OCI-LY7 (cell line): ENCODE results near the gene FGF11. TPM values are rescaled to one million over a fixed set of nuclear protein-coding genes. Genes with fewer than 3 reads are reported as not detected.

ENCODE experiments used
- BruUV-seq: library from RNA; stranded (reverse); fragments of 400-500 nt; replicated peaks from 2 replicates; lab custom pipeline; 2021; lab: Mats Ljungman, UMichigan
- CTCF ChIA-PET: fragments of 300-600 bp; sonication (Branson Sonifier 250); formaldehyde crosslinking; loops from one replicate; lab custom pipeline; 2022; ENCODE audit warnings: antibody characterized with exemption; ENCODE audit not compliant: unreplicated experiment; lab: Charles Lee
- POLR2A ChIA-PET: fragments of 300-600 bp; sonication (Branson Sonifier 250); formaldehyde crosslinking; loops from one replicate; lab custom pipeline; 2022; ENCODE audit warnings: antibody characterized with exemption; lab: Charles Lee
- DNase-seq: peaks from one replicate; pipeline ENCODE4 v3.0.0-alpha.2; 2015; ENCODE audit warnings: low spot score
- H2AFZ ChIP-seq: fragments of 200-600 bp; sonication (generic), shearing (Covaris generic); 2 replicates; pipeline ENCODE4 v1.6.1; 2014; ENCODE audit warnings: mild to moderate bottlenecking, antibody characterized with exemption, low read length, moderate library complexity
- H3K27ac ChIP-seq: fragments of 200-600 bp; sonication (generic); 2 replicates; pipeline ENCODE4 v1.5.1; 2014; ENCODE audit warnings: mixed run types, low read depth, mild to moderate bottlenecking, moderate library complexity, low read length, inconsistent platforms; ENCODE audit not compliant: poor library complexity, severe bottlenecking
- H3K36me3 ChIP-seq: fragments of 200-600 bp; sonication (generic); 2 replicates; pipeline ENCODE4 v1.6.1; 2014; ENCODE audit warnings: mild to moderate bottlenecking, antibody characterized with exemption, low read length, moderate library complexity, mixed read lengths; ENCODE audit not compliant: insufficient read depth
- H3K4me1 ChIP-seq: fragments of 200-600 bp; sonication (generic); 2 replicates; pipeline ENCODE4 v1.5.1; 2014; ENCODE audit warnings: mild to moderate bottlenecking, low read length; ENCODE audit not compliant: insufficient read depth, poor library complexity, severe bottlenecking
- H3K4me2 ChIP-seq: fragments of 200-600 bp; sonication (generic); 2 replicates; pipeline ENCODE4 v1.6.1; 2014; ENCODE audit warnings: mild to moderate bottlenecking, low read length
- H3K4me3 ChIP-seq: fragments of 200-600 bp; sonication (generic); 2 replicates; pipeline ENCODE4 v1.5.1; 2014; ENCODE audit warnings: mild to moderate bottlenecking, low read depth, low read length; ENCODE audit not compliant: poor library complexity, severe bottlenecking
- H3K79me2 ChIP-seq: fragments of 200-600 bp; sonication (generic); 2 replicates; pipeline ENCODE4 v1.6.1; 2016; ENCODE audit warnings: low read depth, mild to moderate bottlenecking, low read length, moderate library complexity, mixed read lengths; ENCODE audit not compliant: insufficient read depth
- H3K9me2 ChIP-seq: fragments of 200-600 bp; sonication (generic); 2 replicates; pipeline ENCODE4 v1.6.1; 2016; ENCODE audit warnings: mild to moderate bottlenecking, low read length, mixed read lengths; ENCODE audit not compliant: insufficient read depth
- H3K9me3 ChIP-seq: fragments of 200-600 bp; sonication (generic); 2 replicates; pipeline ENCODE4 v1.6.1; 2014; ENCODE audit warnings: mild to moderate bottlenecking, mixed run types, low read length, mixed read lengths
- H4K20me1 ChIP-seq: fragments of 200-600 bp; sonication (generic); 2 replicates; pipeline ENCODE4 v1.6.1; 2014; ENCODE audit warnings: mild to moderate bottlenecking, antibody characterized with exemption, low read length, moderate library complexity, mixed read lengths; ENCODE audit not compliant: insufficient read depth
- EZH2phosphoT487 ChIP-seq: fragments of 200-600 bp; sonication (generic); IDR thresholded peaks from 2 replicates; pipeline ENCODE4 v1.6.1; 2018; ENCODE audit warnings: low read depth, borderline replicate concordance, mild to moderate bottlenecking, mixed run types, antibody characterized with exemption, low read length, moderate library complexity, mixed read lengths
- intact Hi-C: fragments of 100-400 bp; cut with micrococcal nuclease; formaldehyde crosslinking; loops from one replicate; pipeline ENCODE4 v1.10.0; 2022; ENCODE audit not compliant: unreplicated experiment
- total RNA-seq, 2 experiments: library from RNA; depleted of rRNA in 1 of 2; stranded (reverse); fragments of >200 nt in 1 of 2; shearing (Covaris generic) in 1 of 2; gene quantifications; 2 replicates each; pipeline ENCODE4 v1.2.3, GENCODE V29; 2014 to 2022
- TF ChIP-seq, protein P1 (sequence below): fragments of 200-600 bp; sonication (generic); conservative IDR thresholded peaks from 2 replicates; pipeline ENCODE4 v1.5.1; 2014; ENCODE audit warnings: mild to moderate bottlenecking, antibody characterized with exemption, low read length, moderate library complexity, mixed read lengths

FGF11 gene
- total RNA-seq, 2 experiments from 2014 or later = 1.3 to 11.0 TPM

DNA sequence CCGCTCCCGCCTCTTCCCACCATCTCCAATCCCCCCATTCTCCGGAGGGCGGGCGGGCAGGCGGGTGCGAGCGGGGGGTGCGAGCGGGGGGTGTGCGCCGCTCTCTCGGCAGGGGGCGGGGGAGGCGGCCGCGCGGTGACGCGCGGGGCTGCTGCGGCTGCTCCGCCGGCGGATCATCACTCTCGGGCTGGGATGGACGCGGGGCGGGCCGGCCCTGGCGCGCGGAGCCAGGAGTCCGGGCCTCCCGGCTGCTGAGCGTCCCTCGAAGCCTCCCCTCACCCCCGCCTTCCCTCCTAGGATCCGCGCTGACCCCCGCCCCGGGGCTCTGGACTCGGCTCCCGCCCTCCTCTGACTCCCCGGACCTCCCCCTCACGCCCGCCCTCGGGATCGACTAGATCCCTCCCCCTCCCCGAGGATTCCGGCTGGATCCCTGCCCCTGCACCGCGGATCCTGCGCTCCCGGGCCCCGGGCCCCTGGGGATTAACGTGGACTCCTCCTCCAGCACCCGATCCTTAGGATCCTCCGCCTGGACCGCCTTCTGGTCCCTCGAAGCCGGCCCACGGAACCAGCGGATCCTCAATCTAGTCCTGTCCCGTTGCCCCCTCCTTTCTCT is 34.5 kb upstream of the FGF11 start:
- Histone ChIP-seq H2AFZ (no peak overlapping the region), H3K9me3 (no peaks in the 10 kb centered on the region), H3K27ac (no peak overlapping the region), H3K79me2 (no peaks in the 10 kb centered on the region), H3K4me1 (peaks cover 6% of the 10 kb centered on the region), H3K36me3 (no peaks in the 10 kb centered on the region), H4K20me1 (no peaks in the 10 kb centered on the region), H3K9me2 (no peaks in the 10 kb centered on the region), H3K4me2 (peak overlapping the region; percentile 55; the same call in 1 of the 2 replicates), H3K4me3 (peak overlapping the region; percentile 70)
- intact Hi-C loops = loop anchor here (5.0 kb wide), 1 partner anchor 53 kb away; the partner anchor contains the start of gene KCTD11
- BruUV-seq = no TSS peak
- CTCF ChIA-PET = interaction anchor here (1.0 kb wide), 1 partner anchor 10 kb away, joined by 3 read pairs; no protein-coding TSS in a partner anchor
- no peak for DNase-seq
- TF ChIP-seq, protein P1, sequence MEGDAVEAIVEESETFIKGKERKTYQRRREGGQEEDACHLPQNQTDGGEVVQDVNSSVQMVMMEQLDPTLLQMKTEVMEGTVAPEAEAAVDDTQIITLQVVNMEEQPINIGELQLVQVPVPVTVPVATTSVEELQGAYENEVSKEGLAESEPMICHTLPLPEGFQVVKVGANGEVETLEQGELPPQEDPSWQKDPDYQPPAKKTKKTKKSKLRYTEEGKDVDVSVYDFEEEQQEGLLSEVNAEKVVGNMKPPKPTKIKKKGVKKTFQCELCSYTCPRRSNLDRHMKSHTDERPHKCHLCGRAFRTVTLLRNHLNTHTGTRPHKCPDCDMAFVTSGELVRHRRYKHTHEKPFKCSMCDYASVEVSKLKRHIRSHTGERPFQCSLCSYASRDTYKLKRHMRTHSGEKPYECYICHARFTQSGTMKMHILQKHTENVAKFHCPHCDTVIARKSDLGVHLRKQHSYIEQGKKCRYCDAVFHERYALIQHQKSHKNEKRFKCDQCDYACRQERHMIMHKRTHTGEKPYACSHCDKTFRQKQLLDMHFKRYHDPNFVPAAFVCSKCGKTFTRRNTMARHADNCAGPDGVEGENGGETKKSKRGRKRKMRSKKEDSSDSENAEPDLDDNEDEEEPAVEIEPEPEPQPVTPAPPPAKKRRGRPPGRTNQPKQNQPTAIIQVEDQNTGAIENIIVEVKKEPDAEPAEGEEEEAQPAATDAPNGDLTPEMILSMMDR = no peak
- TF ChIP-seq EZH2phosphoT487 = no peak
- POLR2A ChIA-PET = interaction anchor here (0.6 to 1.5 kb wide), 8 partner anchors 10 to 284 kb away, joined by 3 to 8 read pairs (median 4); partner anchors contain the start of genes PLSCR3, TMEM102 and WRAP53

DNA sequence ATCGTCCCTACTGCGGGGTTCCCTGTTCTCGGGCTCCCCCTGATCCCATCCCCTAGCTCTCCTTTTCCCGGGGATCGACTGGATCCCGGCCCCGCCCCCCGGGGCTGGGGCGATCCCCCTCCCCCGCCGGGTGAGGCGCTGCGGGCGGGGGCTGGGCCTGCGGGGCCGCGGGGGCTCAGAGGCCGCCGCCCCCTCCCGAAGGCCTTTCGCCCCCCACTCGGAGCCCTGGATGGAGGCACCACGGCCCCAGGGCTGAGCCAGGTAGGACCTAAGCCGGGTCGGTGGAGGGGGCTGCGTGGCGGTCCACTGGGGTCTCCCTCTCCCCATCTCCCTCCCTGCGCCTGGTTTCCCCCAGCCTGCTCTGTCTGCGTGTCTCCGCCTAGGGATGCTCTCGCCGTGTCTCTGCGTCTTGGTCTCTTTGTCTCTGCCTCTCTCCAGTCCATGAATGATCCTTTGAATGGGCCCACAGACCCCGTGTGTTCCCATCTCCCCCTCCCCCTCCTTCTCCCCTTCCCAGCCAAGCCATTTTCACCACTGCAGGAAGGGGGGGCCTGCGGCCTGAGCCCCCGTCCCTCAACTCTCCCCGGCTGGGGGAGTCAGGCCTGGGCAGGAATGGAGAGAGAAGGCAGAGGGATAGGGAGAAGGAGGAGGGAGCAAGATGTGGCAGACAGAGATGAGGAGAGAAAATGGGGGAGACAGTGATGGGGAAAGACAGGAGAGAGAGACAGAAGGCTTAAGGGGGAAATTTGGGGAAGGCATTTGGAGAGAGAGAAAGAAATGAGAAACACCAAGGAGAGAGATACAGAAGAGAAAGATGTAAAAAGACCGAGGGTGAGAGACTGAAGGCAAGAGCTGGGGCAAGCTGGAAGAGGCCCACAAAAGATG is 33.7 kb upstream of the FGF11 start:
- Histone ChIP-seq H3K4me3 (no peak overlapping the region), H3K9me2 (no peaks in the 10 kb centered on the region), H4K20me1 (no peaks in the 10 kb centered on the region), H2AFZ (no peak overlapping the region), H3K4me2 (no peak overlapping the region), H3K9me3 (no peaks in the 10 kb centered on the region), H3K79me2 (no peaks in the 10 kb centered on the region), H3K4me1 (peaks cover 6% of the 10 kb centered on the region), H3K27ac (no peak overlapping the region), H3K36me3 (no peaks in the 10 kb centered on the region)
- no peak for DNase-seq
- ChIA-PET CTCF (no interaction called here), POLR2A (interaction anchor here (0.6 kb wide), 1 partner anchor 182 kb away, joined by 4 read pairs; no protein-coding TSS in a partner anchor)
- TF ChIP-seq, protein P1 = no peak
- TF ChIP-seq EZH2phosphoT487 = no peak
- BruUV-seq = no TSS peak
- intact Hi-C loops = no loop called here
